Measurements from ENCODE around the gene KIAA1671.
"Not testable (repeated sequence)": the region's sequence is repeated elsewhere in the genome, so short reads cannot be mapped to it uniquely, and the experiment has no call there.

The KIAA1671 gene

GRCh38 chr22:24951942-24952836, at the start of gene KIAA1671:
KIAA1671 (plus strand) TSS chr22:24952716; CDS start chr22:25028000, 75,284 bp downstream.
- DNase-seq, result peak in 49 of 51 donors; percentile 26 to 89 (median 71)

GRCh38 chr22:24905909-24906308, 46.6 kb upstream of the KIAA1671 start:
- DNase-seq, result no peak

GRCh38 chr22:24907101-24907500, 45.4 kb upstream of the KIAA1671 start:
- DNase-seq, result not testable (repeated sequence)

GRCh38 chr22:24920029-24920428, 32.5 kb upstream of the KIAA1671 start:
- DNase-seq, result no peak

- DNase-seq, result no peak
These were observed 26.7 kb upstream of the KIAA1671 start for GRCh38 chr22:24925586-24926427.

- no peak for DNase-seq
These were observed 26.1 kb upstream of the KIAA1671 start for GRCh38 chr22:24926428-24926725.

GRCh38 chr22:24926849-24927579, 25.5 kb upstream of the KIAA1671 start:
- DNase-seq, result no peak

- DNase-seq, result no peak
These were observed 24.2 kb upstream of the KIAA1671 start for GRCh38 chr22:24928322-24928721.

GRCh38 chr22:24930678-24931077, 21.8 kb upstream of the KIAA1671 start:
- no peak for DNase-seq

- no peak for DNase-seq
These were observed 16.6 kb upstream of the KIAA1671 start for GRCh38 chr22:24935771-24936483.

- DNase-seq, result no peak
These were observed 15.4 kb upstream of the KIAA1671 start for GRCh38 chr22:24937114-24937513.

GRCh38 chr22:24938741-24939341, 13.7 kb upstream of the KIAA1671 start:
- peak in 3 of 51 donors; percentile 8 to 40 (median 9) for DNase-seq

- DNase-seq, result no peak
These were observed 10.2 kb upstream of the KIAA1671 start for GRCh38 chr22:24942301-24942700.

- DNase-seq, result no peak
These were observed 8.1 kb upstream of the KIAA1671 start for GRCh38 chr22:24944217-24944937.

- no peak for DNase-seq
These were observed 7.1 kb upstream of the KIAA1671 start for GRCh38 chr22:24945430-24945829.

- no peak for DNase-seq
These were observed 5.1 kb upstream of the KIAA1671 start for GRCh38 chr22:24947383-24947782.

- no peak for DNase-seq
These were observed 4.6 kb upstream of the KIAA1671 start for GRCh38 chr22:24947881-24948280.

- DNase-seq, result no peak
These were observed 3.9 kb upstream of the KIAA1671 start for GRCh38 chr22:24948356-24949202.

Data from hypothalamus (tissue), 51 donors.